ENCODE data around the gene TMEM247. TPM values are rescaled to one million over a fixed set of nuclear protein-coding genes. Genes with fewer than 3 reads are reported as not detected.

Gene TMEM247
- not detected for polyA plus RNA-seq (ENCODE audit: insufficient read depth in 1 of 5, insufficient read length in 5 of 5, low replicate concordance in 1 of 5)
- long read RNA-seq, donor 1, result 0 reads
- long read RNA-seq, donor 2, result 0 reads
- long read RNA-seq, donor 3, result 0 reads
- long read RNA-seq, donor 4, result 0 reads
- long read RNA-seq, donor 5, result 0 reads
- long read RNA-seq, donor 6, result 0 reads
- long read RNA-seq, donor 7, result 0 reads
- long read RNA-seq, donor 8, result 0 reads

DNA sequence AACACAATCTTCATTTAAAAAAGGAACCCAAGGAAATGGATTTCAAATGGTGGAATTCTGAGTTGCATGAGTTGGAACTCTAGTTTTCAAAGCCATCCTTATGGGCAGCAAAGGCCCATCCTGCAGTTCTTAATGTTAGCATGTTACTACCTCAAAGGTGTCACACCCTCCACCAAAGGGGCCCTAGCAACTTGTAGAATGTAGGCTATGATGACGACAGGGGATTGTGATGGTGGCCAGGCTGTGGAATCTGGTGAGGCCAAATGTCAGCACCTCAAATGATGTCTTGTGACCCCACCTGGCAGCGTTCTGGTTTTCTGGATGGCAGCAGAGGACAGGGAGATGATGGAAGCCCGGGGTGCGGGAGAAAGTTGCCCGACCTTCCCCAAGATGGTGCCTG, at the start of gene TMEM247:
TSS of gene TMEM247 (plus strand) at position 301 of the 400 bp plus-strand sequence.
- no peak for DNase-seq

DNA sequence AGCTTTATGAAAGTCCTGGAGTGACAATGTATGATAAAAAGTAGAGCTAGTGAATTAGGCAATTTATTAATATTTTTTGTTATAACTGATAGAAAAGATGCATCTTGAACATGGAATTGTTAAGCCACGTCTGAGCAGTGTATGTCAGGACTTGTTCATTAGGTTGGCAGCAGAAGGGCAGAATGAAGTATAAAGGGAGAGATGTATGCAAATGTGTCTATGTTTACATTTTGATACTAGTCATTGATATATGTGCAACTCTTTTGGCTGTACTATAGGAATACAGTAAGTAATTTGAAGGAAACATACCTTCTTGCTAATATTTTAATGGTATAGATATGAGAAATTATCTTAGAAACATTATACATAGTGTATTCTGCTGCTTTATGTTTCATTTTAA, 49.0 kb upstream of the TMEM247 start:
- DNase-seq, result no peak

DNA sequence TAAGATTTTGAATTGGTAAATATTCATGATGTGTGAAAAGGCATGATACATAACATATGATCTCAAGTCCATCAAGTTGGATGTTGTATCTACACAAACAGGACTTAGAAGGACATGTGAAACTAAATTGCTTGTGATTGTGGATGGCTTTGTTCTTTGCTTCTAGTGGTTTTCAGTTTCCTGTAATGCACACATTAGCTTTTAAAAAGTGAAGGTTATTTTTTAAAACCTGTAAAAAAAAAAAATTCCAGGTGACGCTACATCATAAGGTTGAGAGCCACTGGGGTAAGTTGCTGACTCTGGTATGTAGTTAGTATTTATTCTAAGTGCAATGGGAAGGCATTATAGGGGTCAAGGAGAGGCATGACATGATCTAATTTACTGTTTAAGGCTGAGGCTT, 48.4 kb upstream of the TMEM247 start:
- DNase-seq, result no peak

DNA sequence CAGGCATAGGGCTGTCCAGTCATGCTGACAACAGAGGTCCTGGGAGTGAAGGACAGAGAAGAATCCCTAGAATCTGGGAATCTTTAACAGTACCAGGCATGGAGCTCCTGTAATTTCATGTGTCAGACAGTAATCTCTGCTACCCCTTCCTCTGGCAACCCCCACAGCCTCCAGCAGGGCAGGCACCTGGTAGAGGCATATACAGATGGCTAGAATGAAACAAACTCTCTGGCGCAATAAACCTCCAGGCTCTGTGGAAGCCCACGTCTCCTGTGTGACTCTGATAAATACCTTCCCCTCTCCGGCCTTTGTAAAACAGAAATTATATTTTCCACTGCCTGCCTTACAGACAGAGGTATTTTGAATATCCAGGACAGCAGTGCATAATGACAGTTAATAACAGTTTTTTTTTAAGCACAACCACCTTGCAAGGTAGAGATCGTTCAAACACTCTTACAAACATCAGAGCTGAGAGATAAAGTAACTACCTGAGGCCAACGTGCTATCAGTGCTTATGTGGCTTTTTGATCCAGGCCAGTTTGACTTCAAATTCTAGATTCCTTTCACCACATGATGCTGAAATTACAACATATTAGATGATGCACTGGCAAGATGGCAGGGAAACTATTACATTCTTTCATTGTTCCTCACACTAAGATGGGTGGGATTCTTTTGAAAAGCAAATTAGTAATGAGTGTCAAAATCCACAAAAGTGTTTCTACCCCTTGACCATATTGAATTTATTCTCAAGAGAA, 47.7 kb upstream of the TMEM247 start:
- no peak for DNase-seq

DNA sequence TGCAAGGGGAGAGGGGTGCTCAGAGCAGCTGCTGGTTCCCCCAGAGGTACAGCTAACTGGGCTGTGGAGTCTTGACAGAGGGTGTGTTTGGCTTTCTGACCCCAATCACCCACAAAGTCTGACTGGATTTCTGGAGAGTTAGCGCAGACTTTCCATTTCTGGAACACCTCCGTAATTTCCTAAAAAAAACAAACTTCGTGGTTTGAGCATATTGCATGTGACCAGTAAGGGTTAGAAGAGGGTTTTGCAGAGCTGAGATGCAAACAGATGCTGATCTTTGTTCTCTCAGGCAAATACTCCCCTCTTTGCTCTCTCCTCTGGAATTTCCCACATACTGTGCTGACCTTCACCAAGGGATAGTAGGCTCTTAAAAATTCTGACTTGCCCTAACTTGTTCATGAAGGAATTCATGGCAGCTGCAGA, 44.5 kb upstream of the TMEM247 start:
- DNase-seq, result no peak

DNA sequence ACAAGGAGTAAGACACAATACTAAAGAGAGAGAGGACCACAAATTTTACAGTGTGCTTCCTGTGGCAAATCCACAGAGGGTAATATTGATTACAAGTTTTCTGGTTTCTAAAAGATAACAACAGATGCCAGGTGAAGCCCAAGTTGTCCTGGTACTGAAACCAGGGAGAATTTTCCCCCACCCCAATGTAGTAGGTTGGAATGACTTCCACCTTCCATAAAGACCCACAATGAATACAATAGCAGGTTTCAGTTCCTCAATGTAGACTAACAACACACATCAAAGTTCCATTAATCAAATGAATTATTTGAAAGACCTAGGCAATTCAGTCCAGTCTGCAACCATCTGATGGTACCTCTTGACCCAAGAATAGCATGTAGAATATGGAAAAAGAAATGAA, 44.0 kb upstream of the TMEM247 start:
- DNase-seq, result no peak

DNA sequence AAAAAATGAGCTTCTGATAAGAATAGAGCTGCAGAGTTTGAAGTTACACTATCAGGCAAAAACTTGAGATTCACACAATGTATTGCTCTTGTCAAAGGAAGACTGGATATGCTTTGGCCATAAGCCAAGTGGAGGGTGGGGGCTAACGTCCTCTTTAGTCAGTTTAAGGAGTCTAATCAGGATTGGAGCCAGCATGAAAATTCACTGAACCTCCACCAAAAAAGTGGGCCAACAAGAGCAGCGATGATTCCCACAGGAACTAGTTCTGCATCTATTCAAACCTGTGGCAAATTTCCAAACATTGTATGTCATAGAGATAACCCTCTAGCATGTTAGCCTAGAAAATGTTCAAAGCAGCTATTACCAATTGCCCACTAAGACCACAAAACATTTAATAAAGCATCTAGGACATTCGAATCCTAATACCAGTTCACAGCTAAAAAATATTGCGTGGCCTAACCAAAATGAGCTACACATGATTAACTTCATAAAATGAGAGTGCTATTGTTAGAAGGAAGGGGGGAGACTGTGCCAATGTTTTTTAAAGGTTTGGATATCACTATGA, 43.5 kb upstream of the TMEM247 start:
- DNase-seq, result no peak

DNA sequence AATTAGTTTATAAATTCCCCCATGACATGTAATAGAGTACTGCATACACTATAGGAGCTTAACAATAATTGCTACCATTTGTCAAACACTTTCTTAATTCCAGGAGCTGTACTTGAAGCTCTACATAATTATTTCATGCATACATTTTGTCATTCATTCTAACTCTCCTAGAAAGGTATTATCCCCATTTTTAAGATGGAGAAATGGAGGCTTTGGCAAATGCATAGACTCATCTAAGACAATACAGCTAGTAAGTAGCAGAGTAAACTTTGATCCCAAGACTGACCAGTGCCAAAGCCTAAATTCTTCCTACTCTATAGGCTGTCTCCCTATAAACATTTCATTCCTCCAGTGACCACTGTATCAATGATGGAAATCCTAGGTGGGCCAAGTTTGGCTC, 42.6 kb upstream of the TMEM247 start:
- no peak for DNase-seq

DNA sequence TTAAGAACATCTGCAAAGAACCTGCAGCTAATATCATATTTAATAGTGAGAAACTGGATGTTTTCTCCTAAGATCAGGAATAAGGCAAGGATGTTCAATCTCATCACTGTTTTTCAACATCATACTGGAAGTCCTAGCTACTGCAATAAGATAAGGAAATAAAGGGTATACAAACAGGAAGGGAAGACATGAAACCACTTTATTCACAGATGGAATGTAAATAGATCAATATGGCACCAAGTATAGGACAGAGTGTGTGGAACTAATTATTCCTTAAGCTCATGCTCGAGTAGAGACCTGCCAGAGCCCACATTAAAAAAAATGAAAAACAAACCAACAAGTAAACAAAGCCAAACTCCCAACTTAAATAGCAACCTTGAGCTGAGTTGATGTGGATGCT, 41.3 kb upstream of the TMEM247 start:
- DNase-seq, result no peak

DNA sequence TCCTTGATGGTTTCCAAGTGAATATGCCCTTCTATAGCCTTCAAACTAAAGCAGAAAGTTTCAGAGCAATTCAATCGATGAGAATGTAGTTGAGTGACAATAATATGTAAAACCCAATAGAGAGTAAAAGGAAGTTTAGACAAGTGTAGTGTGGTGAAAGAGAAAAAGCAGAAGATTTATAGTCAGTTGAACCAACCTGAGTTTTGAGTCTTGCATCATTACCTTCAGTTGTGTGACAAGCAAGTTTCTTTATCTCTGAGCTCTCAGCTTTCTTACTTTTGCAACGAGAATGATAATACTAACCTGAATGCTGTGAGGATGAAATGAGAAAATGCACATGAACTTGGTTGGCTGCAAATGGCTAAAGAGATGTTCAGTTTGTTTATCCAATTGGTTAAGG, 40.6 kb upstream of the TMEM247 start:
- DNase-seq, result no peak

DNA sequence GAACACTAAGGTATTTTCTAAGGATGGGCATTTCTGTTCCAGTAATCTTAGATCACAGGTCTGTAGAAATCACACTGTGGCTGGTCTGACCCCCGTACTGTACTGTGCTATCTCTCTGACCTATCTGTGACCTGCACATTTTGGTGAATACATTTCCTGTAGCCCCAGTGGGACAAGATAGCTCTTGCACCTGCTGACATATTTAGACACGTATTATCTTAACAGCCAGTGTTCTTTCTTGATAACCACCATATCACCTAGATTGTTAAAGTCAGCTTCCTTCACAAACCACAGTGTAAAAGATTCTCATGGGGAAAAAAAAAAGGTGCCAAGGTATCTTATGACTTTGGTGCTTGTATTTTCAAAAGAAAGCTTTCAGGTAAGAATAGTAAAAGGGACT, 39.8 kb upstream of the TMEM247 start:
- DNase-seq, result no peak

DNA sequence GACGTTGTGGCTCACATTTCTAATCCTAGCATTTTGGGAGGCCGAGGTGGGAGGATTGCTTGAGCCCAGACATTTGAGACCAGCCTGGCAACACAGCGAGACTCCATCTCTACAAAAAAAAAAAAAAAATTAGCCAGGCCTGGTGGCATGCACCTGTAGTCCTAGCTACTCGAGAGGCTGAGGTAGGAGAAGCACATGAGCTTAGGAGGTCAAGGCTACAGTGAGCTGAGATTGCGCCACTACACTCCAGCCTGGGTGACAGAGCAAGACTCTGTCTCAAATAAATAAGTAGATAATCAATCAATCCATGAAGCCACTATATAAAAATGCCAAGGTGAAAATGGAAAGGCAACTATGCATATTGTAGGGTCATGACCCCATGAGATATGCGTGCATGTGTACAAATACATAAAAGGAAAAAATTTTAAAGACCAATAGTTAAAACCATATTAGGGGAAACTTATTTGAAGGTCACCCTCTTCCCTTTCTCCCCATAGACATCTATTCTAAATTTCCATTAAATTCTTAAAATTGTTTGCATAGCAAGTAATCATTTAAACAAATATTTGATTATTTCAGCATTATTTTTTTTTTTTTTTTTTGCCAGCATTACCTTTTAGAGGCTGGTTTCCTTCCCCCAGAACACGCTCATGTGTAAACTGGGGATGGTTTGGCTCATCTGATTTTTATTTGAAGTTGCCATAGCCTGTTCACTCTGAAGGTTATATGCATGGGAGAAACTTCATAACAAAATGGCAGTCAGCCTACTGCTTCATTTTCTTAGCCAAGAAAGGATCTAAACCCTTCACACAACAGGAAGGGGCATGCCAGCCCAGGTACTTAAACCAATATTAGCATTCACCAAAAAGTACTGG, 37.3 kb upstream of the TMEM247 start:
- DNase-seq, result no peak

DNA sequence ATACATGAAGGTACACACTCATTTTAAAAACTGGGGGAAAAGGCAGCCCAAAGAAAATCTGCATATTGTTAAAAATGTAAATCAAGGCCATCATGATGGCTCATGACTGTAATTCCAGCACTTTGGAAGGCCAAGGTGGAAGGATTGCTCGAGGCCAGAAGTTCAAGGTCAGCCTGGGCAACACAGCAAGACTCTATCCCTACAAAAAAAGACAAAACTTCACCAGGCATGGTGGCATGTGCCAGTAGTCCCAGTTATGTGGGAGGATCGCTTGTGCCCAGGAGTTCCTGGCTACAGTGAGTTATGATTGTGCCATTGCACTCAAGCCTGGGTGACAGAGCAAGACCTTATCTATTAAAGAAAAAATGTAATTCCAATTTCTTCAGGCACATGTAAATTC, 34.6 kb upstream of the TMEM247 start:
- no peak for DNase-seq

DNA sequence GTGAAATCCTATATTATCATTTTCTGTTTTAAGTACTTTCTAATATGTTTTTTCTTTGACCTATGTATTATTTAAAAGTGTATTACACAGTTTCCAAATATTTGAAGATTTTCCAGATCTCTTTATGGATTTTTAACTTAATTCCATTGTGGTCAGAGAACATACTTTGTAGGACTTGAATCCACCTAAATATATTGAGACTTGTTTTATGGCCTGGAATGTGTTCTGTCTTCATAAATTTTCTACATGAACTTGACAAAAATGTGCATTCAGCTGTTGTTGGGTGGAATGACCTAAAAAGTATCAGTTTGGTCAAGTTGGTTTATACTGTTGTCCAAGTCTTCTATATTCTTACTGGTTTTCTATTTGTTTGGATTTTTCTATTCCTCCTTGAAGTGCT, 33.8 kb upstream of the TMEM247 start:
- no peak for DNase-seq

DNA sequence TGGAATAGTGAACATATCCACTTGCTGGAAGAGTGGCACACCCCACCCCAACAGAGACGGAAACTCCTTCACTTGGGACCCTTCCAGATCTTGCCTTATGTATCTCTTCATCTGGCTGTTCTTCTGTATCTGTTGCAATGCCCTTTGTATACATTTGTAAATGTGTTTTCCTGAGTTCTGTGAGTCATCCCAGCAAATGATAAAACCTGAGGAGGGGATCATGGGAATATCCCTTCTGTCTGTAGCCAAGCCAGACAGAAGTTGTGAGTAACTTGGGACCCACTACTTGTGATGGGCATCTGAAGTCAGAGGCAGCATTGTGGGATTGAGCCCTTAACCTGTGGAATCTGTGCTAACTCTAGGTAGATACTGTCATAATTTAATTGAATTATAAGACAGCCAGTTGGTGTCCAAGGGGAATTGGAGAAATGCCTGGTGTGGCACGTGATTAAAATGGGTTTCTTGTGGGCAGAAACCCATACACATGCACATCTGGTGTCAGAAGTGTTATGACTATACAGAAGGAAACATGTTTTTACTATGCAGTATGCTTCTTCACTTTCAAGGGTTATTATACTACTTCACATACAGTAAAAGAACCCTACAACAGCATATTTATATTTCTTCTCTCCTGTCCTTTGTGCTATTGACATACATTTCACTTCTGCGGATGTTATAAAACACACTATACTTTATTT, 32.3 kb upstream of the TMEM247 start:
- no peak for DNase-seq

DNA sequence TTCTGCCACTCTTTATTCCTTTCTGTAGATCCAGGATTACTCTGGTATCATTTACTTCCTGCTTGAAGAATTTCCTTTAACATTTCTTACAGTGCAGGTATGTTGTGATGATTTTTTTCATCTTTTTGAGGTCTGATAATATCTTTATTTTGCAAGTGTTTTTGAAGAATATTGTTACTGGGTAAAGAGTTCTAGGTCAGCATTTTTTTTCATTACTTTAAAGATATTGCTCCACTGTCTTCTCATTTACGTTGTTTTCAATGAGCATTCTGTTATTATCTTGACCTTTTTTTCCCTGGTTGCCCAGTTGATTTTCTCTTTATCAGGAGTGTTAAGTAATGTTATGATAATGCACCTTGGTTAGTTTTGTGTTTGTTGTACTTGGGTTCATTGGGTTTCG, 31.7 kb upstream of the TMEM247 start:
- DNase-seq, result no peak

DNA sequence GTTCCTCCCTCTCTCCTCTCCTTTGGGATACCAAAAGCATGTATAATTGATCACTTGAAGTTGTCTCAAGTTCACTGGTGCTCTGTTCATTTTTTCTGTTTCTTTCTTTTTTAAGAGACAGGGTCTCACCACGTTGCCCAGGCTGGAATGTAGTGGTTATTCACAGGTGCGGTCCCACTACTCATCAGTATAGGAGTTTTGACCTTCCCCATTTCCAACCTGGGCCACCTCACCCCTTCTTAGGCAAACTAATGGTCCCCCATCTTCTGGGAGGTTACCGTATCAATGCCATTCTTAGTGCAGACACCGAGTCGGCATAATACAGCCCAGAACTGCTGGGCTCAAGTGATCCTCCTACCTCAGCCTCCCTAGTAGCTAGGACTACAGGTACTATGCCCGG, 31.3 kb upstream of the TMEM247 start:
- no peak for DNase-seq

DNA sequence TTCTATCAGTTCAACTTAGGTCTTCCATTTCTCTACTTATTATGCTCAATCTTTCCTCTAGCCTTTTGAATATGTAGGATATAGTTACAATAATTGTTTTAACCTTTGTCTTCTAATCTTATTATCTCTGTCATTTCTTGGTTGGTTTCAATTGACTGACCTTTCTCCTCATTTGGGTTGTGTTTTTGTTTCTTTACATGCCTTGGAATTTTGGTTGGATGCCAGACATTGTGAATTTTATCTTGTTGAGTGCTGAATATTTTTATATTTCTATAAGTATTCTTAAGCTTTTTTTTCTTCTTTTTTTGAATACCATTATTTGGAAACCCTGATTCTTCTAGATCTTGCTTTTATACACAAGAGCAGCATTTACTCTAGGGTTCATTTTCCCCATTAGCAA, 30.7 kb upstream of the TMEM247 start:
- DNase-seq, result no peak

DNA sequence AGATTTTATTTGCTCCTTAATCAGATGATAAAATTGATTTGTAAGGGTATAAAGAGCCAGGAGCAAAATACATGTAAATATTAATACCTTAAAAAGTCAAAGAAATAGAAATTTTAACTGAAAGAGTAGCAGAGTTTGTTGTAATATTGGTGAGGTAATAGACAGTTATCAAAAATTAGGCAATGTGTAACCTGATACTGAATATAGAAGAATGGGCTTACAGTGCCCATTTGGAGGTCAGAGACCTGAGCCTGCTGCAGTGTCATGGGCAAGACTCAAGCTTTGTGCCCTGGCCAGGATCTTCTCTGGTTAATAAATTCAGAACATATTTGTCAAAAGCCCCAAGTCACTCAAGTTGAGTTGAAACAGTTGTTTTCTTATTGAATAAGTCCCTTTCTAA, 29.7 kb upstream of the TMEM247 start:
- DNase-seq, result no peak

DNA sequence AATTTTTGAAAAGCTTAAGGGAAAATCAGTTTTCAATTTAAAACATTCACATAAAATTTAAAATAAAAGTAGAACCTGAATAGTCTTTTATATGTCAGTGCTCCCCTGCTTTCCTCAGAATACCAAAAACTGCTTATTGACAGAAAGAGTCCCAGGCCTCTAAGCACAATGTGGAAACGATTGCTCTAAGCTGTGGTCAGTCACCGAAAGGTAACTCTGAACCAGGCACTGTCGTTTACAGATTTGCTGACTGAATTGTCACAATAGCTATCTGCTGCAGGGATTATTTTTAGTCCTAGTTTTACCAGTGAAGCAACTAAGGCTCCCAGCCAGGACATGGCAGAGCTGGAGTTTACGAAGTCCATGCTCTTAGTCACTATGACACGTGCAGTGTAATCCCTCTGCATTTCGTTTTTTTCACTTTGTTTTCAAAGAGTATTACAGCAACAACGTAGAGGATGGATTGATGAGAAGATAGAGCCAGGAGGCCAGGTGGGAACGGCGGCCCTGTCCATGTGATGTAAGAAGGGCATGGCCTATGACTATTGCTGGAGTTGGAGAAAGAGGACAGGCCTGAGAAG, 28.1 kb upstream of the TMEM247 start:
- DNase-seq, result no peak

DNA sequence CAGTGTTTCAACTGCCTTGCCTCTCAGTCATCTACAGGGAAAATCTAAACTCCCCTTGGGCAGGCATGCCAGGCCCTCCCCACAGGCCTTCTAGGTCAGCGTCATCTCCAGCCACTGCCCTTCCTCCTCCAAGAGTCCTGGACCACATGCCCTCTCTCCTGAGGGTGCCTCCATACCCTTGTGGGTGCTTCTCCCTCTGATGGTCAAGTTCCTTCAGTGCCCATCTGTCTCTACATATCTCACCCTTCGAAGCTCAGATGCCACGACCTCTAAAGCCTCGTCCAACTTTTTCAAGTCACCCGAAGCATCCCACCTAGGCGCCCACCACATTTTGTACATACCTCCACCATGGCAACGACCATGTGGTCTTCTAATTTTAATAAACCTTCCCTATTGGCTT, 22.6 kb upstream of the TMEM247 start:
- DNase-seq, result no peak
